ENCODE measurements around the gene SAP25. TPM values are rescaled to one million over a fixed set of nuclear protein-coding genes. Genes with fewer than 3 reads are reported as not detected.

The SAP25 gene
- total RNA-seq, 4 donors from 2014 or later: 1.3 to 1.7 TPM; not detected in 2

DNA sequence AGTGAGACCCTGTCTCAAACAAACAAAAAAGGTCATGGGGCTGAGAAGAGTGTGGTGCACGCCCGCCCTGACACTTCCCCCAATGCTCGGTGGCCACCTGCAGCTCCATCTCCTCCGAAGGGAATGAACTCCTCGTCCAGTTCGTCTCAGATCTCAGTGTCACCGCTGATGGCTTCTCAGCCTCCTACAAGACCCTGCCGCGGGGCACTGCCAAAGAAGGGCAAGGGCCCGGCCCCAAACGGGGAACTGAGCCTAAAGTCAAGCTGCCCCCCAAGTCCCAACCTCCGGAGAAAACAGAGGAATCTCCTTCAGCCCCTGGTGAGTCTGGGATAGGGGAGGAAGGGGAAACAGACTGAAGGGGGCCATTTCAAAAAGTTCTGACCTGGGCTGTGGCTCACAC lies 32.6 kb upstream of the SAP25 start:
- intact Hi-C loops (cut with DNase I; ENCODE audit: low total_unique reads): no loop called here
- no peak overlapping the region for H3K4me3 ChIP-seq (ENCODE audit: low read depth, poor library complexity, severe bottlenecking)
- DNase-seq (ENCODE audit: low spot score in 2 of 2): no peak
- 82 to 92% methylated on average over 4 to 12 of the region's 12 CpGs for WGBS, 2 donors
- TF ChIP-seq, protein P1, sequence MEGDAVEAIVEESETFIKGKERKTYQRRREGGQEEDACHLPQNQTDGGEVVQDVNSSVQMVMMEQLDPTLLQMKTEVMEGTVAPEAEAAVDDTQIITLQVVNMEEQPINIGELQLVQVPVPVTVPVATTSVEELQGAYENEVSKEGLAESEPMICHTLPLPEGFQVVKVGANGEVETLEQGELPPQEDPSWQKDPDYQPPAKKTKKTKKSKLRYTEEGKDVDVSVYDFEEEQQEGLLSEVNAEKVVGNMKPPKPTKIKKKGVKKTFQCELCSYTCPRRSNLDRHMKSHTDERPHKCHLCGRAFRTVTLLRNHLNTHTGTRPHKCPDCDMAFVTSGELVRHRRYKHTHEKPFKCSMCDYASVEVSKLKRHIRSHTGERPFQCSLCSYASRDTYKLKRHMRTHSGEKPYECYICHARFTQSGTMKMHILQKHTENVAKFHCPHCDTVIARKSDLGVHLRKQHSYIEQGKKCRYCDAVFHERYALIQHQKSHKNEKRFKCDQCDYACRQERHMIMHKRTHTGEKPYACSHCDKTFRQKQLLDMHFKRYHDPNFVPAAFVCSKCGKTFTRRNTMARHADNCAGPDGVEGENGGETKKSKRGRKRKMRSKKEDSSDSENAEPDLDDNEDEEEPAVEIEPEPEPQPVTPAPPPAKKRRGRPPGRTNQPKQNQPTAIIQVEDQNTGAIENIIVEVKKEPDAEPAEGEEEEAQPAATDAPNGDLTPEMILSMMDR (IDR thresholded peaks at IDR 0.05): no peak
- no peak for TF ChIP-seq POLR2A (IDR thresholded peaks at IDR 0.05)

DNA sequence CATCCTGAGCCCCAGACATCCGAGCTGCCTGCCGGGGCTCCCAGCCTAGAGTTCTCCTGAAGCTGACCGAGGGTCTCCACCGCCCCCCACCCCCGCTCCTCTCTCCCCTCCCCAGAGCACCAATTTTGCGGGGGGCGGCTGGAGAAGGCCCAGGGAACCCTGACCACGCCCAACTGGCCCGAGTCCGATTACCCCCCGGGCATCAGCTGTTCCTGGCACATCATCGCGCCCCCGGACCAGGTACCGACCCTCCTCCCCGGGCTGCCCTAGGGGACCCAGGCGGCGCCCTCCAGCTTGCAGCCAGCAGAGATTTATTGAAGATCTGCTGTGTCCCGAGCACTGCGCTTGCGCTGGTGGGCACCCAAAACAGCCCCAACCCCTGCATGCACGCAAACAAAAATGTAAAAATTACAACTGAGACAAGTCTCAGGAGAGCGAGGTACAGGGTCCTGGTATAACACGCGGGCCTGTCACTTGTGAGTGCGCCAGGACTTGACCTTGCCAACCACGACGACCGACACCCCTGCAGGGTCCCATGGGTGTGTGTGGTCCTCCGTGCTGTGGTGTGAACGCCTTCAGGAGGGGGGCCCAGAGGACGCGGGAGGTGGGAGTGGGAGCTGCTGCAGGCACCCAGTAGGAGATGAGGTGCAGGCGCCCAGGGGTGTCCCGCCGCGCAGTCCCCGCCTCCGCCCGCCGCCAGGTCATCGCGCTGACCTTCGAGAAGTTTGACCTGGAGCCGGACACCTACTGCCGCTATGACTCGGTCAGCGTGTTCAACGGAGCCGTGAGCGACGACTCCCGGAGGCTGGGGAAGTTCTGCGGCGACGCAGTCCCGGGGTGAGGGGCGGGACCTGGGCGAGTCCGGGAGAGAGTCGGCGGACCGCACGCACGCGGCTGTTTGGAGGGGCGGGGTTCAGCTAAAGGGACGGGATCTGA lies 31.5 kb upstream of the SAP25 start:
- no peak for DNase-seq (ENCODE audit: low spot score in 2 of 2)
- WGBS, 2 donors: 32 to 33% methylated on average over 45 to 57 of the region's 68 CpGs
- no peak for TF ChIP-seq POLR2A (IDR thresholded peaks at IDR 0.05)
- TF ChIP-seq, protein P1 (IDR thresholded peaks at IDR 0.05): no peak
- peak overlapping the region; percentile 64 for H3K4me3 ChIP-seq (ENCODE audit: low read depth, poor library complexity, severe bottlenecking)
- intact Hi-C loops (cut with DNase I; ENCODE audit: low total_unique reads): no loop called here

DNA sequence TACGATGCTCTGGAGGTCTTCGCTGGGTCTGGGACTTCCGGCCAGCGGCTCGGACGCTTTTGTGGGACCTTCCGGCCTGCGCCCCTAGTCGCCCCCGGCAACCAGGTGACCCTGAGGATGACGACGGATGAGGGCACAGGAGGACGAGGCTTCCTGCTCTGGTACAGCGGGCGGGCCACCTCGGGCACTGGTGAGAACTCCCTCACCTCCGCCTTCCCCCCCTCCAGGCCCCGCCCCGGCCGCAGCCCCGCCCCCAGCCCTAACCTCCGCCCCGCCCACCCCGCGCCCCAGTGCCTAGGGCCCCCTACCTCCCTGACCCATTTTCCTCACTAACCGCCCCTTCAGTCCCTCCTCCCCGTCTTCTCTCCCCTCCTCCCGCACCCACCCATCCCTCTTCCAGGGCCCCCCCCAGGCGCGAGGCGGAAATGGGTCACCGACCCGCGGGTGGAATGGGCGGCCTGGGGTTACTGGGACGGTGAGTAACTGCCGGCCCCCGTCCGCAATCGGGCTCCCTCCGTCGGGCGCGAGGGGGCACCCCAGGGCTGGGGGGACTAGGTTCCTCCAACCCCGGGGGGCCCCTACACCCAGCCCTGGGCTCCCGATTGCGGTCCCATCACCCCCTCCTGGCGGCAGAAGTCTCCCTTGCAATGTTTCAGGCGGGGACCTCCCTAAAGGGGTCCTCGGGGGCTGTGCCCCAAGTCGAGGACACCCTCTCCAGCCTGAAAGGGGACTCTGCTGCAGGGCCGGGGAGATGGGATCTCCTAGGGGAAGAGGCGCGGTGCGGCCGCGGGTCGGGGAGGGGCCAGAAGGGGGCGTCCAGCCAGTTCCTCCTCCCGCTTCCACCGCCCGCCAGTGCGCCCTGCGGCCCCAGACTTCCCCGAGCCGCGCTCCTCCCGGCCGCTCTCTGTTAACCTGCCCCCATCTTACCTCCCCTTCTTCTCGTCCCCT lies 30.6 kb upstream of the SAP25 start:
- TF ChIP-seq, protein P1 (IDR thresholded peaks at IDR 0.05): no peak
- no peak for TF ChIP-seq POLR2A (IDR thresholded peaks at IDR 0.05)
- DNase-seq (ENCODE audit: low spot score in 2 of 2): peak; percentile 59 to 96
- WGBS, 2 donors: 1 to 2% methylated on average over 40 to 67 of the region's 70 CpGs
- H3K4me3 ChIP-seq (ENCODE audit: low read depth, poor library complexity, severe bottlenecking): peak overlapping the region; percentile 64
- intact Hi-C loops (cut with DNase I; ENCODE audit: low total_unique reads): no loop called here

DNA sequence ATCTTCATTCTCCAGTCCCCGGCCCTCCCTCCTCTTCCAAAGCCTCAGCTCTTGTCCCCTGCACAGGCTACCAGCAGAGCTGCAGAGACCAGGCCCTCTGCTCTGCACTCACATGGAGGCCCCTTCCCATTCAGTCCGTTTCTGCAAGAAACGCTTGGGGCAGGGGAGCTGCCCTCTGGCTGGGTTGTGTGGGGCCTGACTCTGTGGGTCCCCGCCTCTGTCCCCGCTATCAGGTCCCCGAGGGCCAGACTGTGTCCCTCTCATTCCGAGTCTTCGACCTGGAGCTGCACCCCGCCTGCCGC lies 30.0 kb upstream of the SAP25 start:
- 11 to 13% methylated on average over 8 to 9 of the region's 10 CpGs for WGBS, 2 donors
- peak overlapping the region; percentile 31 for H3K4me3 ChIP-seq (ENCODE audit: low read depth, poor library complexity, severe bottlenecking)
- TF ChIP-seq, protein P1 (IDR thresholded peaks at IDR 0.05): no peak
- no peak for TF ChIP-seq POLR2A (IDR thresholded peaks at IDR 0.05)
- intact Hi-C loops (cut with DNase I; ENCODE audit: low total_unique reads): no loop called here
- DNase-seq (ENCODE audit: low spot score in 2 of 2): no peak

DNA sequence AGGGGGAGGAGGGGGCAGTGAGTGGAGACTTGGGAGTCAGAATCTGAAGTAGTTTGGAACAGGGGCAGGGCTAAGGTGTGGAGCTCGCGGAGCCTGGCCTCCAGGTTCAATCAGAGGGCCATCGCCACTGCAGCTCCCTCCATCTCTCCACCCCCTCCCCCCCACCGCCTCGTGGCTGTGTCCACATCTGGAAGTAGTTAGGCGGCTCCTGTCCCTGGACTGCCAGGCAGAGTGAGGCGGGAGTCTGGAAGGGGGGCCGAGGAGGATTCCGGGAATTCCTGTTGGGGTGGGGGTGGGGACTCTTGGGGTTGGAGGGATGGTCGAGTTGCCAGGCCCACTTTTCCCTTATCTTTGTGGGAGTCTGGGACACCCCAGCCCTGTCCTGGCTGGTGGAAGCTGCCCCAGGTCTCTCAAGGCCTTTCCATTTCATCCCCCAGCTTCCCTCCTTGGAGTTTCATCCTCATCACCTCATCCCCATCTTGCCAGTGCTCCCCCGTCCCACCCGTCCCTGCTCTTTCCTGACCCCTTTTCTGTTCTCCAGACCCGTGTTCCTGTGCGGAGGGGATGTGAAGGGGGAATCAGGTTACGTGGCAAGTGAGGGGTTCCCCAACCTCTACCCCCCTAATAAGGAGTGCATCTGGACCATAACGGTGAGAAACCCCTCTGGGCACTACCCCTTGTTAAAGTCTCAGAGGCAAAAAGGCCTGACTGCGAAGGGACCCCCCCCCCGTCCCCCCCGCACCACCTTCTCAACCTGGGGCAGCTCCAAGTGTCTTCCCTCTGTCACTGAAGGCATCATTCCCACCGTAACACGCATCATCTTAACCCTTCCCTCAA lies 29.4 kb upstream of the SAP25 start:
- 41 to 42% methylated on average over 21 of the region's 21 CpGs for WGBS, 2 donors
- DNase-seq (ENCODE audit: low spot score in 2 of 2): peak; percentile 66 to 96
- TF ChIP-seq POLR2A (IDR thresholded peaks at IDR 0.05): no peak
- TF ChIP-seq, protein P1 (IDR thresholded peaks at IDR 0.05): no peak
- no peak overlapping the region for H3K4me3 ChIP-seq (ENCODE audit: low read depth, poor library complexity, severe bottlenecking)
- intact Hi-C loops (cut with DNase I; ENCODE audit: low total_unique reads): no loop called here

All from lower leg skin (tissue), 4 donors.